ENCODE measurements around the gene ATXN1.

The ATXN1 gene

GRCh38 chr6:16688436-16688835 is 72.8 kb downstream of the ATXN1 start:
- Histone ChIP-seq H3K4me1 (ENCODE audit: insufficient read depth, poor library complexity, severe bottlenecking) (peaks cover 47% of the 10 kb centered on the region), H3K27ac (ENCODE audit: poor library complexity, severe bottlenecking) (peak overlapping the region; percentile 33), H3K36me3 (ENCODE audit: low read depth) (no peaks in the 10 kb centered on the region), H3K9me3 (ENCODE audit: severe bottlenecking) (no peaks in the 10 kb centered on the region), H3K27me3 (ENCODE audit: insufficient read depth, poor library complexity, severe bottlenecking) (no peaks in the 10 kb centered on the region), H3K4me3 (ENCODE audit: severe bottlenecking) (no peak overlapping the region)
- ATAC-seq (ENCODE audit: low read depth) (no peak), DNase-seq (ENCODE audit: low spot score) (no peak)
- TF ChIP-seq CTCF (IDR thresholded peaks at IDR 0.05; ENCODE audit: poor library complexity, severe bottlenecking), result no peak

- no peaks in the 10 kb centered on the region for H3K27me3 ChIP-seq (ENCODE audit: insufficient read depth, poor library complexity, severe bottlenecking)
- H3K9me3 ChIP-seq (ENCODE audit: severe bottlenecking), result no peaks in the 10 kb centered on the region
- H3K4me1 ChIP-seq (ENCODE audit: insufficient read depth, poor library complexity, severe bottlenecking), result peaks cover 57% of the 10 kb centered on the region
- H3K27ac ChIP-seq (ENCODE audit: poor library complexity, severe bottlenecking), result no peak overlapping the region
- H3K36me3 ChIP-seq (ENCODE audit: low read depth), result no peaks in the 10 kb centered on the region
- H3K4me3 ChIP-seq (ENCODE audit: severe bottlenecking), result no peak overlapping the region
- DNase-seq (ENCODE audit: low spot score) (no peak), ATAC-seq (ENCODE audit: low read depth) (no peak)
- no peak for TF ChIP-seq CTCF (IDR thresholded peaks at IDR 0.05; ENCODE audit: poor library complexity, severe bottlenecking)
These were observed 74.2 kb downstream of the ATXN1 start for GRCh38 chr6:16687045-16687444.

- Histone ChIP-seq H3K36me3 (ENCODE audit: low read depth) (no peaks in the 10 kb centered on the region), H3K4me3 (ENCODE audit: severe bottlenecking) (no peak overlapping the region), H3K4me1 (ENCODE audit: insufficient read depth, poor library complexity, severe bottlenecking) (peaks cover 54% of the 10 kb centered on the region), H3K27me3 (ENCODE audit: insufficient read depth, poor library complexity, severe bottlenecking) (no peaks in the 10 kb centered on the region), H3K9me3 (ENCODE audit: severe bottlenecking) (no peaks in the 10 kb centered on the region), H3K27ac (ENCODE audit: poor library complexity, severe bottlenecking) (peak overlapping the region; percentile 83)
- DNase-seq (ENCODE audit: low spot score) (no peak), ATAC-seq (ENCODE audit: low read depth) (no peak)
- no peak for TF ChIP-seq CTCF (IDR thresholded peaks at IDR 0.05; ENCODE audit: poor library complexity, severe bottlenecking)
These were observed 76.2 kb downstream of the ATXN1 start for GRCh38 chr6:16684896-16685554.

DNA sequence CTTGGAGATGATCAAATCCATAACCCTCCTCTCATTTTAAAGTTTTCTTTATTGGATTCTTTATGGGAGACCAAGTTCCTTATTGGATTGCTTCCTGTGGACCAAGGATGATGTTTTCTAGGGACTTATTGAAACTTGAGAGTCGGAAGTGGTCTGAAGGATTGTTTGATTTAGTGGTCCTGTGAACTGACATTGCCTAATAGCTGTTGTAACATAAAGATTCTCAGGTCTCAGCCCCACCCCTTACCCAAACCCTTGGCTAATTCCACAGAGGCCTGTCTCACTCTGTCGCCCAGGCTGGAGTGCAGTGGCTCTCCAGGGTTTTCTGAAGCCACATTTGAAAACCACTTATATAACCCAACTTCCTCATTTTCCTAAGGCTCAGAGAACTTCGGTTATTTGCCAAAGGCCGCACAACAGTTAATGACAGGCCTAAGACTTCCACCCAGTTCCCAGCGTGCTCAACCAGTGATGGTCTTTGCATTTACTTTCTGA is 77.0 kb downstream of the ATXN1 start:
- H3K4me1 ChIP-seq (ENCODE audit: insufficient read depth, poor library complexity, severe bottlenecking), result peaks cover 51% of the 10 kb centered on the region
- H3K4me3 ChIP-seq (ENCODE audit: severe bottlenecking), result no peak overlapping the region
- no peaks in the 10 kb centered on the region for H3K9me3 ChIP-seq (ENCODE audit: severe bottlenecking)
- peak overlapping the region; percentile 83 for H3K27ac ChIP-seq (ENCODE audit: poor library complexity, severe bottlenecking)
- no peaks in the 10 kb centered on the region for H3K27me3 ChIP-seq (ENCODE audit: insufficient read depth, poor library complexity, severe bottlenecking)
- no peak for TF ChIP-seq CTCF (IDR thresholded peaks at IDR 0.05; ENCODE audit: poor library complexity, severe bottlenecking)
- H3K36me3 ChIP-seq (ENCODE audit: low read depth), result no peaks in the 10 kb centered on the region
- DNase-seq (ENCODE audit: low spot score) (no peak), ATAC-seq (ENCODE audit: low read depth) (no peak)

GRCh38 chr6:16683641-16684194 is 77.5 kb downstream of the ATXN1 start:
- no peak for TF ChIP-seq CTCF (IDR thresholded peaks at IDR 0.05; ENCODE audit: poor library complexity, severe bottlenecking)
- peak overlapping the region; percentile 83 for H3K27ac ChIP-seq (ENCODE audit: poor library complexity, severe bottlenecking)
- ATAC-seq (ENCODE audit: low read depth) (peak; percentile 56), DNase-seq (ENCODE audit: low spot score) (peak; percentile 79)
- H3K36me3 ChIP-seq (ENCODE audit: low read depth), result no peaks in the 10 kb centered on the region
- no peaks in the 10 kb centered on the region for H3K27me3 ChIP-seq (ENCODE audit: insufficient read depth, poor library complexity, severe bottlenecking)
- H3K4me3 ChIP-seq (ENCODE audit: severe bottlenecking), result no peak overlapping the region
- H3K4me1 ChIP-seq (ENCODE audit: insufficient read depth, poor library complexity, severe bottlenecking), result peaks cover 47% of the 10 kb centered on the region
- H3K9me3 ChIP-seq (ENCODE audit: severe bottlenecking), result no peaks in the 10 kb centered on the region

All from RWPE2 (cell line).